AG20443 (cell line): ENCODE data around the gene NAT14.

Experiments
- DNase-seq: peaks from one replicate; pipeline ENCODE4 v3.0.0; 2012; ENCODE audit warnings: low spot score, mixed read lengths

The NAT14 gene

DNA sequence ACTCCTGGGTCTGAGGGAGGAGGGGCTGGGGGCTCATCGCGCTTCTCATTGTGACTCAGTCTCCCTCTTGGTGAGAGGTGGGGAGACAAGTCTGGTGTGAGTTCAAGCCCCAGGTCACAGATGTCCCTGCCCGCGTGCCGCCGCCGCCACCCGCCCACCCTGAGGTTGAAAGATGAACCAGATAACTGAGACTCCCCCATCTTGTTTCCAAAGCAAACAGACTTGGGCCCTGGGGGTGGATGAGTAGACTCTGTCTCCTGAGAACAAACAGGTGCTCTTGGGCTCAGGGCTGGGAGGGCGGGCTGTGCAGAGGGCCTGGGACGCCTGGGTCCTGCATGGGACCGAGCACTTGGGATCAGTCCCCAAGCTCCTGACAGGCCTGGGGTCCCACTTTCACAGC is 51.4 kb downstream of the NAT14 start:
- DNase-seq: no peak
